Activated T-cell treated with anti-CD3 and anti-CD28 coated beads, Interleukin-2, amount 50 U/mL, for 1 hour (primary cell): ENCODE results near the gene SLC25A21.
"Not testable (repeated sequence)": the region's sequence is repeated elsewhere in the genome, so short reads cannot be mapped to it uniquely, and the experiment has no call there.

Experiments
- DNase-seq: peaks from one replicate; pipeline ENCODE4 v3.0.0-alpha.2; 2020

The SLC25A21 gene

GRCh38 chr14:36817071-36817930, 355.1 kb downstream of the SLC25A21 start:
- DNase-seq: no peak

GRCh38 chr14:36816481-36816880, 355.9 kb downstream of the SLC25A21 start:
- DNase-seq: no peak

GRCh38 chr14:36814783-36815182, 357.6 kb downstream of the SLC25A21 start:
- DNase-seq: not testable (repeated sequence)

- DNase-seq: no peak
These were observed 362.2 kb downstream of the SLC25A21 start for GRCh38 chr14:36810209-36810608.

- no peak for DNase-seq
These were observed 364.7 kb downstream of the SLC25A21 start for GRCh38 chr14:36807727-36808126.

- no peak for DNase-seq
These were observed 367.3 kb downstream of the SLC25A21 start for GRCh38 chr14:36805131-36805559.

- no peak for DNase-seq
These were observed 374.8 kb downstream of the SLC25A21 start for GRCh38 chr14:36797634-36798033.

- DNase-seq: no peak
These were observed 381.0 kb downstream of the SLC25A21 start for GRCh38 chr14:36791402-36791801.

- DNase-seq: no peak
These were observed 386.9 kb downstream of the SLC25A21 start for GRCh38 chr14:36785511-36785910.

- DNase-seq: no peak
These were observed 387.9 kb downstream of the SLC25A21 start for GRCh38 chr14:36784541-36784940.

- DNase-seq: no peak
These were observed 390.5 kb downstream of the SLC25A21 start for GRCh38 chr14:36781897-36782296.

- no peak for DNase-seq
These were observed 398.8 kb downstream of the SLC25A21 start for GRCh38 chr14:36773558-36773957.

- no peak for DNase-seq
These were observed 399.3 kb downstream of the SLC25A21 start for GRCh38 chr14:36773136-36773540.

- DNase-seq: no peak
These were observed 401.3 kb downstream of the SLC25A21 start for GRCh38 chr14:36771028-36771640.

- DNase-seq: no peak
These were observed 403.6 kb downstream of the SLC25A21 start for GRCh38 chr14:36768638-36769337.

- DNase-seq: no peak
These were observed 404.7 kb downstream of the SLC25A21 start for GRCh38 chr14:36767603-36768281.

GRCh38 chr14:36766974-36767373, 405.4 kb downstream of the SLC25A21 start:
- DNase-seq: no peak

- no peak for DNase-seq
These were observed 414.4 kb downstream of the SLC25A21 start for GRCh38 chr14:36757734-36758601.

- no peak for DNase-seq
These were observed 416.2 kb downstream of the SLC25A21 start for GRCh38 chr14:36756226-36756625.

GRCh38 chr14:36755756-36756155, 416.6 kb downstream of the SLC25A21 start:
- no peak for DNase-seq

- no peak for DNase-seq
These were observed 420.5 kb downstream of the SLC25A21 start for GRCh38 chr14:36751920-36752319.

- no peak for DNase-seq
These were observed 421.3 kb downstream of the SLC25A21 start for GRCh38 chr14:36751106-36751505.
